HepG2 (cell line): ENCODE results near the gene CD300LF. TPM values are rescaled to one million over a fixed set of nuclear protein-coding genes. Genes with fewer than 3 reads are reported as not detected.

ENCODE experiments used
- CEBPB ChIP-seq: IDR thresholded peaks from 2 replicates; pipeline ENCODE4 v1.6.1; 2011; ENCODE audit warnings: low read depth, low read length, improper control_type of control experiment, borderline replicate concordance
- CENPBD1 ChIP-seq: sonication (generic); formaldehyde crosslinking; IDR thresholded peaks from 2 replicates; pipeline ENCODE4 v1.8.0; 2022; ENCODE audit warnings: missing genetic modification reagents, low read depth, mild to moderate bottlenecking, borderline replicate concordance
- DMAP1 ChIP-seq: IDR thresholded peaks from 2 replicates; pipeline ENCODE4 v1.6.1; 2016
- DZIP1 ChIP-seq: sonication (generic); formaldehyde crosslinking; IDR thresholded peaks from 2 replicates; pipeline ENCODE4 v1.5.0; 2020; ENCODE audit warnings: mild to moderate bottlenecking, missing genetic modification reagents
- HOXD1 ChIP-seq: sonication (generic); formaldehyde crosslinking; IDR thresholded peaks from 2 replicates; pipeline ENCODE4 v1.5.0; 2020; ENCODE audit warnings: missing genetic modification reagents
- JUN ChIP-seq: sonication (generic); formaldehyde crosslinking; IDR thresholded peaks from 2 replicates; pipeline ENCODE4 v1.4.0; 2020; ENCODE audit warnings: mild to moderate bottlenecking, missing genetic modification reagents
- MAX ChIP-seq: IDR thresholded peaks from 2 replicates; pipeline ENCODE4 v1.6.1; 2012; ENCODE audit warnings: inconsistent platforms
- MAZ ChIP-seq, 2 experiments: sonication (generic) in 1 of 2; formaldehyde crosslinking in 1 of 2; IDR thresholded peaks; 2 replicates each; pipeline versions ENCODE4 v1.5.0 to v1.6.1; 2012 to 2020; ENCODE audit warnings: low read depth in 2 of 2, mild to moderate bottlenecking in 2 of 2, borderline replicate concordance in 1 of 2, improper control_type of control experiment in 1 of 2, low read length in 1 of 2, missing genetic modification reagents in 1 of 2, moderate library complexity in 1 of 2
- SRSF4 ChIP-seq: fragments of 200-400 bp; formaldehyde crosslinking; IDR thresholded peaks from one replicate; pipeline ENCODE4 v1.6.1; 2018; ENCODE audit warnings: mild to moderate bottlenecking, low read depth, low read length, moderate library complexity; ENCODE audit not compliant: poor library complexity, severe bottlenecking
- SYNCRIP ChIP-seq: fragments of 200-400 bp; formaldehyde crosslinking; IDR thresholded peaks from 2 replicates; pipeline ENCODE4 v1.6.1; 2018; ENCODE audit warnings: mild to moderate bottlenecking, low read depth, low read length; ENCODE audit not compliant: insufficient read depth
- TBX2 ChIP-seq: sonication (generic); formaldehyde crosslinking; IDR thresholded peaks from 2 replicates; pipeline ENCODE4 v1.5.0; 2020; ENCODE audit warnings: missing genetic modification reagents, mild to moderate bottlenecking, borderline replicate concordance
- ZBTB21 ChIP-seq: sonication (generic); formaldehyde crosslinking; IDR thresholded peaks from 2 replicates; pipeline ENCODE4 v1.4.0; 2020; ENCODE audit warnings: missing genetic modification reagents
- ZHX1 ChIP-seq: sonication (generic); formaldehyde crosslinking; IDR thresholded peaks from 2 replicates; pipeline ENCODE4 v1.8.1; 2022; ENCODE audit warnings: low read depth, mild to moderate bottlenecking, missing genetic modification reagents
- ZNF124 ChIP-seq: sonication (generic); formaldehyde crosslinking; IDR thresholded peaks from 2 replicates; pipeline ENCODE4 v1.4.0; 2020; ENCODE audit warnings: missing genetic modification reagents
- ZNF281 ChIP-seq: sonication (generic); formaldehyde crosslinking; IDR thresholded peaks from 2 replicates; pipeline ENCODE4 v1.4.0; 2020; ENCODE audit warnings: missing genetic modification reagents, borderline replicate concordance
- ZNF800 ChIP-seq: sonication (generic); formaldehyde crosslinking; IDR thresholded peaks from 2 replicates; pipeline ENCODE4 v1.4.0; 2020; ENCODE audit warnings: missing genetic modification reagents
- polyA plus RNA-seq, 8 experiments: library from polyadenylated mRNA; depleted of rRNA in 3 of 8; stranded (reverse) in 7 of 8; unstranded in 1 of 8; fragments of >200 nt; fragmentation: Illumina TruSeq in 4 of 8; extraction: Trizol in 4 of 8; gene quantifications; 2 replicates each; pipeline versions ENCODE4 v1.2.1 to v1.2.3, GENCODE V29; 2011 to 2016; ENCODE audit warnings: low read depth in 4 of 8, missing spikeins in 1 of 8, mixed read lengths in 1 of 8; ENCODE audit not compliant: insufficient read depth in 1 of 8
- total RNA-seq, 5 experiments: library from RNA; depleted of rRNA; stranded (reverse); fragments of >200 nt; fragmentation: Illumina TruSeq; extraction: Trizol; gene quantifications; 2 replicates each; pipeline ENCODE4 v1.2.3, GENCODE V29; 2016; ENCODE audit warnings: low read depth in 1 of 5

CD300LF gene
- total and polyA plus RNA-seq, 2 of the 13 experiments (the other 11 are each of a cell fraction or from before 2014, with no cell fraction given), result not detected

- TF ChIP-seq JUN (CRISPR knock-in tag) (no peak), ZHX1 (CRISPR knock-in tag) (no peak), SYNCRIP (no peak), MAX (no peak; the same call in 1 of the 2 replicates), ZNF124 (0 out of 2 replicates have a peak, but pooled peaks have one; percentile 61), DZIP1 (CRISPR knock-in tag) (0 out of 2 replicates have a peak, but pooled peaks have one; percentile 11), ZNF281 (0 out of 2 replicates have a peak, but pooled peaks have one; percentile 51), TBX2 (CRISPR knock-in tag) (no peak), HOXD1 (CRISPR knock-in tag) (no peak), SRSF4 (no peak), ZNF800 (CRISPR knock-in tag) (peak; percentile 91; the same call in 1 of the 2 replicates), CENPBD1 (CRISPR knock-in tag) (peak; percentile 72; the same call in 1 of the 2 replicates), MAZ (IDR thresholded peaks at IDR 0.05; ENCODE audit: borderline replicate concordance, low read depth, low read length) (no peak), MAZ (CRISPR knock-in tag; IDR thresholded peaks at IDR 0.05; ENCODE audit: low read depth) (no peak), DMAP1 (CRISPR knock-in tag) (no peak; the same call in 1 of the 2 replicates), ZBTB21 (no peak), CEBPB (no peak)
These were observed 24.8 kb upstream of the CD300LF start (continued) for GRCh38 chr17:74737299-74738050.
